ENCODE measurements around the gene TCF12. TPM values are rescaled to one million over a fixed set of nuclear protein-coding genes. Genes with fewer than 3 reads are reported as not detected.

The TCF12 gene
- total RNA-seq, 1 donor from 2014 or later: 68.9 TPM

GRCh38 chr15:57339321-57339720 is 420.9 kb downstream of the TCF12 start:
- TF ChIP-seq CTCF (conservative IDR thresholded peaks at IDR 0.05; ENCODE audit: low read depth, low read length): no peak
- no peak overlapping the region for H3K4me3 ChIP-seq (ENCODE audit: low read depth, low read length)
- DNase-seq (ENCODE audit: low read depth): no peak

Other genes with a start within 250 kb of the TCF12 start
- gene ZNF280D, start 185.1 kb upstream of the TCF12 start, total RNA-seq: 8.0 and 10.6 TPM in 2 replicates